Adrenal gland (tissue), 5 donors: ENCODE data around the gene COL6A6.

Source experiments
- CTCF ChIP-seq, 6 experiments: fragments of 450-650 bp in 4 of 6; fragments of 200-600 bp in 2 of 6; sonication (generic) in 1 of 6; IDR thresholded peaks; 1 replicate in 5 of 6; 2 replicates in 1 of 6; pipeline versions ENCODE4 v1.5.1 to v1.8.0; 2016 to 2021; ENCODE audit warnings: antibody characterized with exemption in 6 of 6, mild to moderate bottlenecking in 2 of 6, moderate library complexity in 1 of 6
- POLR2A ChIP-seq, 2 donors: fragments of 450-650 bp; IDR thresholded peaks; one replicate each; pipeline ENCODE4 v1.6.1; 2017; ENCODE audit warnings: antibody characterized with exemption in 2 of 2, mild to moderate bottlenecking in 2 of 2, moderate library complexity in 1 of 2
- donor health status: DM: no; HTN: no; CAD: no.

GRCh38 chr3:130537673-130538304 lies 20.8 kb downstream of the COL6A6 start:
- TF ChIP-seq CTCF (IDR thresholded peaks at IDR 0.05) = no peak
- TF ChIP-seq POLR2A (IDR thresholded peaks at IDR 0.05) = no peak
